Thymus (tissue), 11 donors: ENCODE results near the gene TMEM94. TPM values are rescaled to one million over a fixed set of nuclear protein-coding genes. Genes with fewer than 3 reads are reported as not detected.
"Not testable (repeated sequence)": the region's sequence is repeated elsewhere in the genome, so short reads cannot be mapped to it uniquely, and the experiment has no call there.

Source experiments
- DNase-seq, 9 donors: peaks; one replicate each; pipeline ENCODE4 v3.0.0-alpha.2; 2013; ENCODE audit warnings: low spot score in 9 of 9, low read depth in 6 of 9, missing footprints in 1 of 9
- H3K27ac ChIP-seq, 2 donors: one replicate each; pipeline ENCODE4 v1.5.1; 2013; ENCODE audit warnings: control low read depth in 1 of 2, low read depth in 1 of 2, low read length in 1 of 2, mild to moderate bottlenecking in 1 of 2, moderate library complexity in 1 of 2
- H3K27me3 ChIP-seq, 2 donors: one replicate each; pipeline ENCODE4 v1.5.1; 2013; ENCODE audit warnings: low read length in 1 of 2; ENCODE audit not compliant: control insufficient read depth in 2 of 2, insufficient read depth in 1 of 2
- H3K36me3 ChIP-seq, 2 donors: one replicate each; pipeline ENCODE4 v1.5.1; 2013; ENCODE audit warnings: low read length in 1 of 2, mild to moderate bottlenecking in 1 of 2, moderate library complexity in 1 of 2; ENCODE audit not compliant: control insufficient read depth in 2 of 2, insufficient read depth in 2 of 2
- H3K4me1 ChIP-seq, 2 donors: one replicate each; pipeline ENCODE4 v1.5.1; 2013; ENCODE audit warnings: low read length in 2 of 2; ENCODE audit not compliant: control insufficient read depth in 2 of 2, insufficient read depth in 2 of 2
- H3K4me3 ChIP-seq, 2 donors: one replicate each; pipeline ENCODE4 v1.5.1; 2013; ENCODE audit warnings: low read length in 2 of 2, control low read depth in 1 of 2, mild to moderate bottlenecking in 1 of 2
- H3K9me3 ChIP-seq, 2 donors: one replicate each; pipeline ENCODE4 v1.5.1; 2013; ENCODE audit warnings: low read length in 1 of 2, mild to moderate bottlenecking in 1 of 2; ENCODE audit not compliant: control insufficient read depth in 2 of 2, insufficient read depth in 1 of 2
- WGBS: extraction: QIAGEN DNeasy Blood & Tissue Kit; methylation state at CpG from one replicate; pipeline ENCODE4 v1.1.7; 2013; 5-methylcytosine and 5-hydroxymethylcytosine counted together
- polyA plus RNA-seq: library from polyadenylated mRNA; stranded (reverse); fragments of 200-250 nt; gene quantifications from one replicate; pipeline ENCODE4 v1.2.3, GENCODE V29; 2013
- total RNA-seq: library from RNA; stranded (reverse); fragments of 120-200 nt; gene quantifications from one replicate; pipeline ENCODE4 v1.2.4, GENCODE V29; 2013
- donor health status: healthy.

TMEM94 gene
- total and polyA plus RNA-seq, 2 donors = 16.1 to 64.5 TPM

GRCh38 chr17:75516255-75516618 lies 59.8 kb downstream of the TMEM94 start, which contains the start of gene TSEN54:
TSEN54 (plus strand) TSS chr17:75516528; CDS start chr17:75516561, 33 bp downstream.
- peak; percentile 68 to 96 (median 90) for DNase-seq
- under 1% methylated on average over 45 of the region's 45 CpGs for WGBS
- Histone ChIP-seq H3K27me3 (peaks cover 6 to 27% of the 10 kb centered on the region in 2 donors), H3K4me3 (peak within 1 kb of the TSS; percentile 60 to 93), H3K36me3 (peaks cover 8 to 10% of the 10 kb centered on the region in 2 donors), H3K4me1 (peaks cover 27 to 40% of the 10 kb centered on the region in 2 donors), H3K27ac (peak within 1 kb of the TSS; percentile 53 to 78), H3K9me3 (no peaks in the 10 kb centered on the region)

- Histone ChIP-seq H3K9me3 (no peaks in the 10 kb centered on the region), H3K27ac (peak overlapping the region in 1 of 2 donors; percentile 78), H3K27me3 (peaks cover 6 to 27% of the 10 kb centered on the region in 2 donors), H3K4me1 (peaks cover 27 to 40% of the 10 kb centered on the region in 2 donors), H3K36me3 (peaks cover 13 to 15% of the 10 kb centered on the region in 2 donors), H3K4me3 (peak overlapping the region; percentile 60 to 93)
- under 1% methylated on average over 65 of the region's 65 CpGs for WGBS
- peak in 2 of 9 donors; percentile 48 for DNase-seq
Observed at GRCh38 chr17:75516619-75517296, 60.3 kb downstream of the TMEM94 start.

GRCh38 chr17:75517297-75517865 lies 60.9 kb downstream of the TMEM94 start:
- WGBS = 45% methylated on average over 10 of the region's 10 CpGs
- Histone ChIP-seq H3K4me3 (peak overlapping the region; percentile 60 to 93), H3K4me1 (peaks cover 27 to 40% of the 10 kb centered on the region in 2 donors), H3K27me3 (peaks cover 6 to 27% of the 10 kb centered on the region in 2 donors), H3K27ac (peak overlapping the region in 1 of 2 donors; percentile 47), H3K36me3 (peaks cover 20 to 21% of the 10 kb centered on the region in 2 donors), H3K9me3 (no peaks in the 10 kb centered on the region)
- DNase-seq = no peak

GRCh38 chr17:75518201-75518600 lies 61.8 kb downstream of the TMEM94 start:
- WGBS = 12% methylated on average over 3 of the region's 3 CpGs
- Histone ChIP-seq H3K4me1 (peaks cover 27 to 40% of the 10 kb centered on the region in 2 donors), H3K36me3 (peaks cover 20 to 21% of the 10 kb centered on the region in 2 donors), H3K27ac (peak overlapping the region; percentile 14 to 62), H3K4me3 (peak overlapping the region in 1 of 2 donors; percentile 23), H3K9me3 (no peaks in the 10 kb centered on the region), H3K27me3 (peaks cover 6 to 27% of the 10 kb centered on the region in 2 donors)
- peak in 5 of 9 donors; percentile 38 to 83 (median 40) for DNase-seq

- Histone ChIP-seq H3K27ac (no peak overlapping the region), H3K9me3 (no peaks in the 10 kb centered on the region), H3K4me3 (no peak overlapping the region), H3K4me1 (peaks cover 27 to 40% of the 10 kb centered on the region in 2 donors), H3K27me3 (peaks cover 6 to 22% of the 10 kb centered on the region in 2 donors), H3K36me3 (peaks cover 21 to 26% of the 10 kb centered on the region in 2 donors)
- 95% methylated on average over 9 of the region's 9 CpGs for WGBS
- no peak for DNase-seq
Observed at GRCh38 chr17:75518983-75519537, 62.6 kb downstream of the TMEM94 start.

- not testable (repeated sequence) for H3K9me3 ChIP-seq, H3K27ac ChIP-seq, DNase-seq, H3K4me3 ChIP-seq
- Histone ChIP-seq H3K27me3 (peaks cover 2 to 12% of the 10 kb centered on the region in 2 donors), H3K36me3 (peaks cover 21 to 28% of the 10 kb centered on the region in 2 donors), H3K4me1 (peaks cover 25 to 37% of the 10 kb centered on the region in 2 donors)
- 92% methylated on average over 8 of the region's 8 CpGs for WGBS
Observed at GRCh38 chr17:75520413-75520812, 64.0 kb downstream of the TMEM94 start.

- H3K4me3 ChIP-seq = no peak overlapping the region
- peaks cover 26 to 33% of the 10 kb centered on the region in 2 donors for H3K4me1 ChIP-seq
- DNase-seq = no peak
- WGBS = 97% methylated on average over 8 of the region's 8 CpGs
- H3K36me3 ChIP-seq = peaks cover 21 to 28% of the 10 kb centered on the region in 2 donors
- H3K27ac ChIP-seq = no peak overlapping the region
- peaks cover 7 to 15% of the 10 kb centered on the region in 2 donors for H3K27me3 ChIP-seq
- H3K9me3 ChIP-seq = no peaks in the 10 kb centered on the region
Observed at GRCh38 chr17:75521290-75521689, 64.9 kb downstream of the TMEM94 start.

GRCh38 chr17:75521951-75522727 lies 65.7 kb downstream of the TMEM94 start:
- Histone ChIP-seq H3K4me3 (no peak overlapping the region), H3K9me3 (no peaks in the 10 kb centered on the region), H3K4me1 (peaks cover 23 to 33% of the 10 kb centered on the region in 2 donors), H3K27me3 (peaks cover 10 to 19% of the 10 kb centered on the region in 2 donors), H3K36me3 (peaks cover 21 to 28% of the 10 kb centered on the region in 2 donors), H3K27ac (no peak overlapping the region)
- DNase-seq = no peak
- WGBS = 98% methylated on average over 33 of the region's 33 CpGs
